IPS-NIHi7 (cell line): ENCODE measurements around the gene MRPS23.
"Not testable (repeated sequence)": the region's sequence is repeated elsewhere in the genome, so short reads cannot be mapped to it uniquely, and the experiment has no call there.

ENCODE experiments used
- DNase-seq: peaks from one replicate; pipeline ENCODE4 v3.0.0; 2012; ENCODE audit warnings: mixed read lengths; ENCODE audit errors: extremely low spot score

Gene MRPS23

DNA sequence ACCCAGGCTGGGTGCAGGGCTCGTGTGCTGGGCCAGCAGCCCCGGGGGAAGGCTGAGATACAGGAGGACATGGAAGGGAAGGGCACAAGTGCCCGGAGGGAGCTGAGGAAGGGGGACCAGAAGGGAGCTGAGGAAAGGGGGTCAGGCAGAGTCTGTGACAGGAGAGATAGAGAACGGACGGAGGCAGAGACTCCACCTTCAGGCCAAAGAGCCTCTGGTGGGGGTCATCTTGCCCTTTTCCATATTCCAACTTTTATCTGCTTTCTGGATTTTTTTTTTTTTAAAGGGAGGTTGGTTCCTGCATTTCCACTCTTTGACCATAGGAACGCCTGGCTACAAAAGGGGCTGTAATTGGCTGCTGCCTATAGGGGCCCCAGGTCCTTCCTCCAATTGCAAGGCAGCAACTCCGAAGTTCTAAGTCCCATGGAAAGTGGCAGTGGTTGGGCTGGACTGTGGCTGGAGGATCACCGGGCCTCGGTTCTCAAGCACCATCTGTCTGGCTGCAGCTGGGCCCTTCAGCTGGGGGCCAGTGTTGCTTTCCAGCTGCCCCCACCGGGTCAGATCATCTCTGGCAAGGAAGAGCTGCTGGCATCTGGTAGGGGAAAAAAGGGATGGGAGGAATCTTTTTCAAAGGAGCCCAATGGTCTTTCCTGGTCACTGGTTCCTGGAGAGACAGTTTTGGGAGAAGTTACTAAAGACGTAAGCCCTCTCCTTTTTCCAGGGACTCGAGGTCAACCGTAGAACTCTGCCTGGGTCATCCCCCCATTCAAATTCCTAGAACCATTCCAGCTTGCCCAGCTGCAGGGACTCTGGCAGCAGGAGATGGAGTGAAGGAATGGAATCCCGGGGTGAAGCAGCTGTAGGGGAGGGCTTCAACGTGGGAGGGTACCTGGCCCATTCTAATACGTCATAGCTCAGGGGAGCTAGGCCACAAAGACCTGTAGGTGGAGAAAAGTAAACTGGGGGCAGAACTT lies 13.1 kb upstream of the MRPS23 start:
- DNase-seq: no peak

DNA sequence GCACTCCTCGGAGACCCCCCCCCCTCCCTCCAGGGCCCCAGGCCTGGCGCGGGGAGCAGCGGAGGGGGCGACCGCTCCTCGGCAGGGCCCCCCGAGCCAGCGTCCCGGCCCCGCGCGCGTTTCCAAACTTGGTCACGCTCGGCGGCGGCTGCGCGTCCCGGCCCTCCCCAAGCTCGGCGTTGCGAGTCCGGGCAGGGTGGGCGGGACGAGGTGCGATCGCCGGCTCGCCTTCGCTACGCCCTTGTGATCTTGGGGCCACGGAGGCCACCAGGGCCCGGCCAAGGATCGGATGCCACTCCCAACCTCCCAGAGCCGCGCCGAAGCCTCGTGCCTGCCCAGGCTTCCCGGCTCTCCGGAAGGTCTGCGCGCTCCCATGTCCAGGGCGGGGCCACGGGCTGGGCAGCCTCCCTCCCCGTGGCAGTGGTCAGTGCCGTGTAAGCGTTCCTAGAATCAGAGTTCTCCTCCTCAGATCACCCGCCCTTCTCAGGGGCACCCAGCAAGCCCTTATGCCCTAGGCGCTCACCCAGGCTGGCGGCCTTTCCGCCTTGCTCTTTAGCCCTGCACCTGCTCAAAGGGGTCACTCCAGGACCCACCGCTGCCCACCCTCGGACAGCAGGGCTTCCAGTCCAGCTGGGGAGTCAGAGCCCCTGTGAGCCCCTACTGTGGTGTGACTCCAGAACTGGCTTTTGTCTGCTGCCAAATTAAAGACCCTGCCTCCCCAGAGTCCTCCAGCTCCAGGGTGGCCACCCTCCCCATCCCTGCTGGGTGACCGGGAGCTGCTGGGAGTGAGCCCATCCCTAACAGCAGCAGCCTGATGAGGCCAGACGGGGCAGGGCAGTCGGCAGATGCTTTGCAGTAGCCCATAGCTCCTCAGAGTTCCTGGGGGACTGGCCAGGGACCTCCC lies 12.2 kb upstream of the MRPS23 start:
- DNase-seq: peak; percentile 41

DNA sequence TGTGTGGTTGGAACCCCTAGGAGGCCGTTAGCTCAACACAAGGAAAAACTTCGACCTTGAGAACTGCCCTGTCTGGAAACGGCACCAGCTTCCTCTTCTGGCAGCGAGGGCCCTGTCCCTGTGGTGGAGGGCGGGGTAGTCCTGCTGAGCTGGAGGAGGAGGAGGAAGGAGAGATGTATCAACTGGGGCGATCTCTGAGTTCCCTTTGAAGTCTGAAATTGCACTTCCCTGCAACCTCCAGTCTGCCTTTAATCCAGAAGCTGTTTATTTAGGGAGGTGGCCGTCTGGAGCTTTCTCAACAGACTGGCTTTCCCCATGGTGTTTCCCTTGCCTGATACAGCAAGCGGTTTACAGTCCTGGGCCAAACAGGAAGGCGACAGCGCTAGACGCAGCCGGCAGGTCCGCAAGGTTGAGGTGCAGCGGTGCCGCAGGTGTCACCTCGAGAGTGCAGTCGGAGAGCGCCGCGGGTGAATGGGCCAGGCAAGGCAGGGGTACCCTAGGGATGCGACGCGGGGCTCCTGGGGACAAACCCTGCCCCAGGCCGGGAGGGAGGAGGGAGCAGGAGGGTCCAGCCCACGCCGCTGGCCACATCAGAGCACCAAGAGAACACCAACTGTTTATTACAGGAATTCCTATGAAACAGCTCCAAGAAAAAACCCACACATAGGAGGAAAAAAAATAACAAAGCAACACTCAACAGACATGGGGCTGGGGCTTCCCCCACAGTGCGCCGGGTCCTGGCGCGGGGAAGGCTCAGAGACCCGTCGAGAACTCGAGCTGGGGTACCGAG lies 11.4 kb upstream of the MRPS23 start:
- no peak for DNase-seq

DNA sequence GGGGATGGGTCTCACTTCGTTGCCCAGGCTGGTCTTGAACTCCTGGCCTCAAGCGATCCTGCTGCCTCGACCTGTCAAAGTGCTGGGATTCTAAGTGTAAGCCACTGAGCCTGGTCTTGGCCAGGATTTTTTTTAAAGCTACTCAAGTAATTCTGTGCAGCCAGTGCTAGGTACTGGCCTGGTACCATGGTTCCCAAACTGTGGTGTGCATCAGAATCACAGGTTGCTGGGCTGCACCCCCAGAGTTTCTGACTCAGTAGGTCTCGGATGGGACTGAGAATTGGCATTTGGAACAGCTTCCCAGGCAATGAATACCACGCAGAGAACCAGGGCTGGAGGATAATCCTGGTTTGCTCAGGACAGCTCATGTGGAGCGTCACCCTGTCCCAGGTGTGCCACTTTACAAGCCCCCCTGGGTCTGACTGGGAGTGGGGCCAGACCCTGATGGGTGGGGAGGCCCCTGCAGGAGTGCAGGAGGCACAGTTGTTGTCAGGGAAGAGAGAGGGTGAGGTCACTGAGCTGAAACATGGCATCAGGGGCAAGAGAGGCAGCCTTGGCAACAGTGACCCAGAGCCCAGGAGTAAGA lies 10.7 kb upstream of the MRPS23 start:
- DNase-seq: no peak

DNA sequence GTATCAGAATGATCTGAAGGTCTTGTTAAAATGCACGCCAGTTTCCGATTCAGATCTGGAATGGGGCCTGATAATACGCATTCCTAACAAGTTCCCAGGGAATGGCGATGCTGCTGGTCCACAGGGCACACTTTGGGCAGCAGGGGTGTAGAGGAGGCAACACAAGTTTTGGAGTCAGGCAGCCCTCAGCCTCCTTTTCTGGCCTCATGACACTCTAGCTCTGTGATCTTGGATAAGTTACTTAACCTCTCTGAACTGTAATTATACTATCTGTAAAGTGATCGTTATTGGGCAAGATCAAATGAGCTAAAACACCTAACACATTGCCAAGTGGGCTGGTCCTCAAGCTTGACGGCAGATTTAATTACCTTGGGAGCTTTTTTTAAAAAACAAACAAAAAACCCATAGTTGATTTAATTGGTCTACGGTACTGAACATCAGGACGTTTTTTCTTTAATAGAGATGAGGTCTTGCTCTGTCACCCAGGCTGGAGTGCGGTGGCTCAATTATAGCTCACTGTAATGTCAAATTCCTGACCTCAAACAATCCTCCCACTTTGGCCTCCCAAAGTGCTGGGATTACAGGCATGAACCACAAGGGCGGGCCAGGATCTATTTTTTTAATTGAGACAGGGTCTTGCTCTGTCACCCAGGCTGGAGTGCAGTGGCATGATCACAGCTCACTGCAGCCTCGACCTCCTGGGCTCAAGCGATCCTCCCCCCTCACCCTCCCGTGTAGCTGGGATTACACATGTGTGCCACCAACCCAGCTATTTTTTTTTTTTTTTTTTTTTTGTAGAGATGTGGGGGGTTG lies 10.0 kb upstream of the MRPS23 start:
- DNase-seq: no peak

DNA sequence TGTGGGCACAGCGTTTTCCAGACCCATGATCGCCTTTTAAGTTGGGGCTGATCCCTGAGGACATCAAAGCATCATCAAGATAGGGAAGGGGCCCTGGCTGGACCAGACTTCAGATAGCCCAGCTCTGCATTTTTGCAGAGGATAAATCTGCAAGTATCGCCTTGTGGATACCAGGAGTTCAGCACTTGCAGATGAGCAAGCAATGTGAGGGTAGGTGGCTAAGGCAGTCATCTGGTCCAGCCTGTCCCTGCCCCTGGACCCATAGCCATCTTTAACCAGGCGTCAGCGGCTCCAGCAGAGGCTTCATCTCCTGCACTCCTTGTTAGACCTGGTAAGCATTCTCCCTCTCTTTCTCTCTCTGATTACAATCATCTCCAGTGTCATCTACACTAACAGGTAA lies 9.0 kb upstream of the MRPS23 start:
- no peak for DNase-seq

DNA sequence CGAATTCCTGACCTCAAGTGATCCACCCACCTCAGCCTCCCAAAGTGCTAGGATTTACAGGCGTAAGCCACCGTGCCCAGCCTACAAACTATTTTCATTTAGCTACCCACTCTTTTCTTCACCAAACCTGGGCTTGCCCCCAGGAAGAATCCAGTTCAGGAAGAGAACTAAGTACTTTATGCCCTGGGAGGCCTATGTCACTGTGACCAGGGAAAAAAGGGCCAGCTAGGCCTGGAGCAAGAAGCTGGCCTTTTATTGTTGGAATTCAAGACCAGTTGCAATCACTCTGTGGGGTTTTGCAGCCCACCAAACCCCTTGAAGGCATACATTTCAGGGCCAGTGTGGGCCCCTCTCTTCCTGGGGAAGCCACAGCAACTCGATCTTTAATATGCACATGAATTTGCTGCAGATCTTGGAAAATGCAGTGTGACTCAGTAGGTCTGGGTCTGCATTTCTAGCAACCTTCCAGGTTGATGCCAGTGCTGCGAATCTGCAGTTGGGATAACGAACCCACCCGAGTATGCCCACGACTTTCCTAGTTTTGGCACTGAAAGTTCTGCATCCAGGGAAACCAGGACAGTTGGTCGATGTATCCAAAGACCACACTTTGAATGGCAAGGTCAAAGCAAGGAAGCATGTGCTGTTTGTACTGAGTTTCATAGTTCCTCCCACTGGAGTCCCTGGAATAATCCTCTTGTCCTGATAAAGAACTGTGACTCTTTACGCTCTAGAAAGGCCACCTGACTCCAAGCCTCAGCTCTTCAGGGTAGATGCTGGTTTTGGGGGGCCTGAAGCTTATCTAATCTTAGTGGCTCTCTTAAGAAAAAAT lies 7.2 kb upstream of the MRPS23 start:
- DNase-seq: no peak

DNA sequence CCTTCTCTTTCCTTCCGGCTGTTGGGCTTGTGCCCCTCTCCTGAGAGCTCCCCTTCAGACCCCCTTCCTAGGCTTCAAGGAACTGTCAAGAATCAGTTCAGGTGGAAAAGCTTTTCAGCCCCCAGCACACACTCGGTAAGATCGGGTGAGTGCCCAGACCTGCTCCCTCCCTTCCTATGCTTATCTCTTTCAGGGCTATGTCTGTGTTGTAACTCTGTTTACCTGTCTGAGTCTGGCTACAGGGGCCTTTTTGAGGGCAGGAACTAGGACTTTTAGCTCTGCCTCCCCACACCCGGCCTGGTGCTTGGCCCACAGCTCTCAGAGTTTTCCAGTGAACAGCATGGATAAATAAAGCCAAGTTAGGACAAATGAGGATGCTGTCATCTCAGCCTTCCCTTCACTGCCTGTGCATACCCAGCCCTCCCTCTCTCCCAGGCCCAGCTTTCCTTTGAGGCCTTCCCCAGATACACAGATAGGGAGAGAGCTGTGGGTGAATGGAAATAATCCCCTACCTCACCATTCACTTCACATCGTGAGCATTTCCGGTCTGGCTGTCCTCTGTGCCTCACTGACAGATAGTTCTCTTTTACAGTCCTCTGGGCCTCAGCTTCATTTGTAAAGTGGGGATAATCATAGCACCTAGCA lies 5.7 kb upstream of the MRPS23 start:
- DNase-seq: no peak

DNA sequence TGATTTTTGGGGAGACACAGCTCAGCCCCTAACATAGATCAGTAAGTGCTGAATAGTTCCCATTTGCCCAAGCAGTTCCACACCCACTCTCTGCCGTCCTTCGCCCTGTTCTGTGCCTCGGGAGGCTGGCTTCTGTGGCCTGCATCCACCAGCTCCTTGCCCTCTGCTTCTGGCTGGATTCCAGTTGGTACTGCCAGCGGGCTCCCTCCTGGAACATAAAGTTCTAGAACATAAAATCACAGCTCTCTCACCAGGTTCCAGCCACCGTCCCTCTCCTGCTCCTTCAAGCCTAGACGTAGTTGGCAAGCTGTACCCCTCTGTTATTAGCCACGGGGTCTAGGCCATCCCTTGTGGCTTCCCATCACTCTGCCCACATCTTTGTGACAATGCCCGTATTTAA lies 3.9 kb upstream of the MRPS23 start:
- no peak for DNase-seq

DNA sequence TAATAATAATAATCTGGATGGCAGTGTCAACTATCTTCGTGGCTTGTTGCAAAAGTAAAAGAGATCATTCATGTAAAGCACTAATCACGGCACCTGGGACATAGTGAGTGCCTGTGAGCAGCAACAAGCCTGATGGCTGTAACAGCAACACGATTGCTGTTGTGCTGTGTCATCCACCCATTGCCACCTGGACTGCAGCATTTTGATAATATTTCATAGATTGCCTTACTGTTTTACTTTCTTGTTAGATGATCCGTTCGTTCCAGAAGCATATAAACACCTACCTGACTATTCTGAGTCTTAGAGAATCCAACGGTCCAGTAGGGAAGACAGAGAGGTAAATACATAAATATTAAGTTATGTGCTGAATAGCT lies 3.1 kb upstream of the MRPS23 start:
- DNase-seq: no peak

DNA sequence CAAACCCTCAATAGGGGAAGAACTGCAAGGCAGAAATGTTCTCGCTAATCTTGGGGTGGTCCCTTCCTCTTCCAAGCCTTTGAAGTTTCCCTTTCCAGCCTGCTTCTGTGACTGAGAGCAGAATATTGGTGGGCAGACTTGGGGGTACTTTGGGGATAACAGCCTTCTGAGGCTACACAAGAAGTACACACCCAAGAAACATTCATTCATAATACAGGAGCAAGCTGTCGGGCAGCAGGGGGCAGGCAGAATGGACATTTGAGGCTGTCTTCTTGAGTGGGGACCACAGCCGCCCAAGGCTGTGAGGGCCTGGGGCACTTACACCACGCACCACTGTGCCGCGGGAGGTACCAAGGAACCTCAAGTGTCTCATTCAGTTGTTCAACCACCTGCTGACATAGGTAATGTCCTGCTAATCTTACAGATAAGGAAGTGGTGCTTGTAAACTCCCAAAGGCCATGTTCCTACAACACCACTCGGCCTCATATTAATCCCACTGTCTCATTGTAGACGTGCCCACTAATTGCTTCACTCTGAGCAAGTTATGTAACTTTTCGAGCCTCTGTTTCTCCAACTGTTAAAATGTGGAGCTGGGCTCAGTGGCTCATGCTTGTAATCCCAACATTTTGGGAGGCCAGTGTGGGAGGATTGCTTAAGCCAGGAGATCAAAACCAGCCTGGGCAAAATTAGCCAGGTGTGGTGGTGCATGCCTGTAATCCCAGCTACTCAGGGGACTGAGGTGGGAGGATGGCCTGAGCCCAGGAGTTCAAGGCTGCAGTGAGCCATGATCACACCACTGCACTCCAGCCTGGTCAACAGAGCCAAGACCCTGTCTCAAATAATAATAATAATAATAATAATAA lies 2.5 kb upstream of the MRPS23 start:
- DNase-seq: no peak

DNA sequence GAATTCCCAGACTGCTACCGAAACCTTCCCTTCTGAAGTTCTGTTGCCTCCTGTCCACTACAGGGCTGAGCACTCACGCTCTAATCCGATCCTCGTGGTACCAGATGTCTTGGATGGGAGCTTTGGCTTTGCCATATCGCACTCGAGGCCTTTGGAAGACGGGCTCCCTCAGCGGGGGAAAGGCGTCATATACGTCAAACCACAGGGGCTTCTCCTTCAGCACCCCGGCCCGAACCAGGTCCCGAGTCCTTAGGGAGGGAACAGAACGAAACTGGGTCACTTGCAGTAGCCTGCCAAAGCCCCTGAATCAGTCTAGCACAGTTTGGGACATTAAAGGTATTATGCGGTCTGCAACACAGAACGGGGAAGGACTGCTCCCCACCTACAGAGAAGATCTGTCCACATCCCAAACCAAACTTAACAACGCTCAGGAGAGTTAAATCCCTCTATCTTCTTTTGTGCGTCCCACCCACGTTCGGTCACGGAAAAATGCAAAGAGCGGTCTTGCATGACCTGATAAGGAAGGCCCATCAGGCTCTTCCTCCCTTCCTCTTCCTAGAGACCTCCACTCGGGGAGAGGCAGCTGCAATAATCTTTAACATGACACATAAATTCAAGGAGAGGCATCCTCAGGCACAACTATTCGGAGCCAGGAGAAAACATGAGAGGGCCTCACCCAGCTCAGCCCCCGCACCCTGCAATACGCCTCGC lies 526 bp downstream of the MRPS23 start:
- DNase-seq: no peak

DNA sequence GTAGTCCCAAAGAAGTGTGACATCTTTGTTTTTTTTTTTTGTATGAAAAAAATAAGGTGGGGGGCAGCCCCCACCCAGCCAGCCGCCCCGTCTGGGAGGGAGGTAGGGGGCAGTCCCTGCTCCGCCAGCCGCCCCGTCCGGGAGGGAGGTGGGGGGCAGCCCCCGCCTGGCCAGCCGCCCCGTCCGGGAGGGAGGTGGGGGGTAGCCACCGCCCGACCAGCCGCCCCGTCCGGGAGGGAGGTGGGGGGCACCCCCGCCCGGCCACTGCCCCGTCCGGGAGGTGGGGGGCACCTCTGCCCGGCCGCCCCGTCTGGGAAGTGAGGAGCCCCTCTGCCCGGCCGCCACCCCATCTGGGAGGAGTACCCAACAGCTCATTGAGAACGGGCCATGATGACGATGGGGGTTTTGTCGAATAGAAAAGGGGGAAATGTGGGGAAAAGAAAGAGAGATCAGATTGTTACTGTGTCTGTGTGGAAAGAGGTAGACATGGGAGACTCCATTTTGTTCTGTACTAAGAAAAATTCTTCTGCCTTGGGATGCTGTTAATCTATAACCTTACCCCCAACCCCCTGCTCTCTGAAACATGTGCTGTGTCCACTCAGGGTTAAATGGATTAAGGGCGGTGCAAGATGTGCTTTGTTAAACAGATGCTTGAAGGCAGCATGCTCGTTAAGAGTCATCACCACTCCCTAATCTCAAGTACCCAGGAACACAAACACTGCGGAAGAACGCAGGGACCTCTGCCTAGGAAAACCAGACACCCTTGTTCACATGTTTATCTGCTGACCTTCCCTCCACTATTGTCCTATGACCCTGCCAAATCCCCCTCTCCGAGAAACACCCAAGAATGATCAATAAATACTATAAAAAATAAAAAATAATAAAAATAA lies 3.5 kb downstream of the MRPS23 start:
- DNase-seq: not testable (repeated sequence)

DNA sequence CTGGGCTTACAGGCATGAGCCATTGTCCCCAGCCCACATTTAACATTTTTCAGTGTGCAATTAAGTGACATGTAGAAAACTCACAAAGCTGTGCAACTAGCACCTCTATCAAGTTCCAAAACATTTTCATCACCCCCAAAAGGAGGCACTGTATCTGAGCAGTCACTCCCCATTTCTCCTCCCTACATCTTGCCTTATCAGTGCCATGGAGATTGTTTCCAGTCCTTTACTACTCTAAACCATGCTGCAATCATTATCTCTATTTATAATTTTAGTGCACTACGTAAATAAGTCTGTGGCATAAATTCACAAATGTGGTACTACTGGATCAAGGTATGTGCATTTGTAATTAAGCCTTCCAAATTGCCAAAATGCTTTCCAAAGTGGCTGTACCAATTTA lies 7.6 kb downstream of the MRPS23 start:
- no peak for DNase-seq

DNA sequence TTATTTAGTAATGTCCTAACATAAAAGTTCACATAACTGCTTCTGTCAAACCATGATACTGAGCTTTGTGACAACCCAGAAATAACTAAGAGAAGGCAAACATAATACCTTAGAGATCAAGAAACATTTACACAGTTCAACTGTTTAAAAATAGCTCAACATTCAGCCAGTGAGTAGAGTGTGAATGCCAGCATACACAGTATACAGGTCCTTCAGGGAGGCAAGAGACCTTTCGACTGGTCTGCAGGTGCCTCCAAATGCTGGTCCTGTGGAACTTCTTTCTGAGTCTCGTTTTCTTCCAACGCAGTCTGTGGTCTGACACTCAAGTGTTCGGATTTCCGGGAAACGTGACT lies 10.3 kb downstream of the MRPS23 start:
- no peak for DNase-seq

DNA sequence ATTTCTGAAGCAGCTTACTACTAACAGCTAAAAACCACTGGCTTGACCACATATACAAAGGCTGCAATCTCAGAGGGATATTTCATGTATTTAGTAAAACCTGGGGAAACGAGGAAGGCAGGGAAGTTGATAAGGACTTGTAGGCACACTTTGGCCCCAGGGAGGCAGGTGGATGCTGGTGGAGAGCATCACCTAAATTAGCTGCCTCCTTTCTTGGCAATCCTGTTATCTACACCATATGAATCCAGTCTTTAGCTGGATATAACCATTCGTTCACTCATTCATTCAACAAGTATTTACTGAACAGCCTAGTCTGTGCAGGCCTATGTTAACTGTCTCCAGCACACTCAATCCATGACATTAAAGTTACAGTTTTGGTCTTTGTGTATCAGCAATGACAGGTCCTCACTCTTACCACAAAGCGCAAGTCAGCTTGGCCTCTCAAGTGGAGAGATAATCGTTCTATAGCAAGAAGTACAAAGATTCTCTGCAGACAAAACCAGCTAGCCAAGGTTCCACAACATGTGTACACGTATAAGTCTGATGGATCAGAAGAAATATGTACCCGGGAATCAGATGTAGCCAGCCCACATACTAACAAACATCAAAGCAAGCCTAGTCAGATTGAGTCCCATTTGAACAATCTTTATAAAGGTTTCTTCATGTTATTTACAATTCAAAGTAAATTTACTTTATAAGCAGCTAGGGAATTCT lies 10.8 kb downstream of the MRPS23 start:
- DNase-seq: no peak
